NT2/D1 (cell line): ENCODE results near the gene KCTD14.
"Not testable (repeated sequence)": the region's sequence is repeated elsewhere in the genome, so short reads cannot be mapped to it uniquely, and the experiment has no call there.

Experiments used
- DNase-seq: peaks from one replicate; pipeline ENCODE4 v3.0.0-alpha.2; 2011; ENCODE audit warnings: low read depth, low spot score
- H3K27me3 ChIP-seq: 2 replicates; pipeline ENCODE4 v1.6.0; 2011; ENCODE audit warnings: mild to moderate bottlenecking; ENCODE audit not compliant: insufficient read length, insufficient read depth
- H3K36me3 ChIP-seq: 2 replicates; pipeline ENCODE4 v1.6.1; 2011; ENCODE audit warnings: mild to moderate bottlenecking, low read length, mixed read lengths; ENCODE audit not compliant: insufficient read depth, insufficient read length
- H3K4me1 ChIP-seq: 2 replicates; pipeline ENCODE4 v1.5.1; 2011; ENCODE audit not compliant: insufficient read depth, insufficient read length
- H3K4me3 ChIP-seq: 2 replicates; pipeline ENCODE4 v1.5.1; 2011; ENCODE audit warnings: low read depth; ENCODE audit not compliant: insufficient read length
- H3K9ac ChIP-seq: 2 replicates; pipeline ENCODE4 v1.6.0; 2011; ENCODE audit warnings: low read depth; ENCODE audit not compliant: insufficient read length
- H3K9me3 ChIP-seq: 2 replicates; pipeline ENCODE4 v1.5.1; 2011; ENCODE audit warnings: mild to moderate bottlenecking, low read length; ENCODE audit not compliant: insufficient read depth
- SUZ12 ChIP-seq: IDR thresholded peaks from 2 replicates; pipeline ENCODE4 v1.6.1; 2011; ENCODE audit not compliant: insufficient read length, insufficient read depth; ENCODE audit errors: extremely low read depth
- YY1 ChIP-seq: IDR thresholded peaks from 2 replicates; pipeline ENCODE4 v1.6.1; 2011; ENCODE audit not compliant: insufficient read length, insufficient read depth
- ZNF274 ChIP-seq: IDR thresholded peaks from 2 replicates; pipeline ENCODE4 v1.6.1; 2011; ENCODE audit warnings: mild to moderate bottlenecking, low read depth, low read length

The KCTD14 gene

DNA sequence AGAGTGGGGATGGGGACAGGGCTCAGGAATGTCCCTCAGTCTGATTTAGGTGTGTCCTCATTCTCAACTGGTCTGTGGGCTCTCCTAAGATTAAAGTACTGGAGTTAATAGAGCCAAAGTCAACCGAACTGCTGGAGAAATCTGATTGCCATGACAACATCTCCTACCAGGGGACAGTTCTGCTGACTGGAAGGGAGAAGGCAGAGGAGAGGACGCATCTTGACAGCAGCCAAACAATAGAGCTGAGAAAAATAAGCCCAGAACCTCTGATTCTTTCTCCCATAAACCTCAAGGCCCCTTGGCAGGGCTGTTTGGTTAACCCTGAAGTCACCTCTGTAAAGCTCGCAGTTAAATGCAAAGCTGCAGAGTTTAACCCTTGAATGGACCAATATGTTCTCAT, 2.8 kb downstream of the KCTD14 start:
- DNase-seq, result no peak
- Histone ChIP-seq H3K9ac (no peak overlapping the region), H3K4me1 (no peaks in the 10 kb centered on the region), H3K27me3 (no peaks in the 10 kb centered on the region), H3K9me3 (no peaks in the 10 kb centered on the region), H3K36me3 (no peaks in the 10 kb centered on the region), H3K4me3 (no peak overlapping the region)
- TF ChIP-seq YY1, result no peak
- no peak for TF ChIP-seq SUZ12
- no peak for TF ChIP-seq ZNF274

DNA sequence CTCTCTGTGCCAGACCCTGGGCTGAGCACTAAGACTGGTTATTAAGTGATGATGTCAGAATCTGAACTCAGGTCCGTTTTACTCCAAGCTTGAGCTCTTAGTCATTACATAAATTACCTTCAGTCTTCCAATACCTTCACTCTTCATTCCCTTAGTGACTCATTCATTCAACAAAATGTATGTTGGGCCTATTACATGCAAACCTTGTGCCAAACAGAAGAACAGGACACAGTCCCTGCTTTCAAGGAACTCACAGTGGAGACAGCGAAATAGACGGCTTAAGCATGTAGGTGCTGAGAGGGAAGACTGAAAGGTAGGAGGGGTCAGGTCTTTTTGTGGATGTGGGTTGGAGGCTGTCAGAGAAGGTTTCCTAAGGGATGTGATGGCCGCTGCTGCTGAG, 3.3 kb downstream of the KCTD14 start:
- Histone ChIP-seq H3K36me3 (no peaks in the 10 kb centered on the region), H3K9ac (no peak overlapping the region), H3K4me3 (no peak overlapping the region), H3K27me3 (no peaks in the 10 kb centered on the region), H3K9me3 (no peaks in the 10 kb centered on the region), H3K4me1 (no peaks in the 10 kb centered on the region)
- no peak for TF ChIP-seq YY1
- no peak for TF ChIP-seq ZNF274
- TF ChIP-seq SUZ12, result no peak
- no peak for DNase-seq

DNA sequence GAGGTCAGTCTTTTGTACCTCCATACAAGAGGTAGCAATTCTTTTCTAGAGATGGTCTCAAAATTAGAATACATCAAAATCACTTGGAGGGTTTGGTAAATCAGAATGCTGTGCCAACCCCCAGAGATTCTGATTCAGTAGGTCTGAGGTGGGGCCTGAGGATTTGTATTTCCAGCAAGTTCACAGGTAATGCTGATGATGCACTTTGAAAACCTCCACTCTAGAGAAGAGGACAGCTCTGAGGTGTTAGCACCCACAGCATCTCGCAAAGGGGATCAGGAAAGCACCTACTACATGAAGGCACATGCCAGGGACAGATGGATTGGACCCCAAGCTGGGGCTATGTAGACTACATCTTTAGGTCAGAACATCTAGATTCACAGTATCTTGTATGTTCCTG, 7.2 kb downstream of the KCTD14 start:
- H3K36me3 ChIP-seq, result no peaks in the 10 kb centered on the region
- no peak overlapping the region for H3K9ac ChIP-seq
- TF ChIP-seq ZNF274 (no peak), SUZ12 (no peak), YY1 (no peak)
- no peaks in the 10 kb centered on the region for H3K27me3 ChIP-seq
- no peak for DNase-seq
- H3K9me3 ChIP-seq, result no peaks in the 10 kb centered on the region
- no peaks in the 10 kb centered on the region for H3K4me1 ChIP-seq
- H3K4me3 ChIP-seq, result no peak overlapping the region

DNA sequence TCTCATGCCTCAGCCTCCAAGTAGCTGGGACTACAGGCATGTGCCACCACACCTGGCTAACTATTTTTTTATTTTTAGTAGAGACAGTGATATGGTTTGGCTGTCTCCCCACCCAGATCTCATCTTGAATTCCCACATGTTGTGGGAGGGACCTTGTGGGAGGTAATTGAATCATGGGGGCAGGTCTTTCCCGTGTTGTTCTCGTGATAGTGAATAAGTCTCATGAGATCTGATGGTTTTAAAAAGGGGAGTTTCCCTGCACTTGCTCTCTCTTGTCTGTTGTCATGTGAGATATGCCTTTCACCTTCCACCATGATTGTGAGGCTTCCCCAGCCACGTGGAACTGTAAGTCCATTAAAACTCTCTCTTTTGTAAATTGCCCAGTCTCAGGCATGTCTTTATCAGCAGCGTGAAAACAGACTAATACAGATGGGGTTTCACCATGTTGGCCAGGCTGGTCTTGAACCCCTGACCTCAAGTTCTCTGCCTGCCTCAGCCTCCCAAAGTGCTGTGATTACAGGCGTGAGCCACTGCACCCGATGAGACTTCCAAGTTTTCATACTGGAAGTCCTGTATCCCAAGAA, 8.0 kb downstream of the KCTD14 start:
- not testable (repeated sequence) for H3K4me3 ChIP-seq, DNase-seq, H3K36me3 ChIP-seq, H3K9ac ChIP-seq, H3K9me3 ChIP-seq, H3K4me1 ChIP-seq, H3K27me3 ChIP-seq

DNA sequence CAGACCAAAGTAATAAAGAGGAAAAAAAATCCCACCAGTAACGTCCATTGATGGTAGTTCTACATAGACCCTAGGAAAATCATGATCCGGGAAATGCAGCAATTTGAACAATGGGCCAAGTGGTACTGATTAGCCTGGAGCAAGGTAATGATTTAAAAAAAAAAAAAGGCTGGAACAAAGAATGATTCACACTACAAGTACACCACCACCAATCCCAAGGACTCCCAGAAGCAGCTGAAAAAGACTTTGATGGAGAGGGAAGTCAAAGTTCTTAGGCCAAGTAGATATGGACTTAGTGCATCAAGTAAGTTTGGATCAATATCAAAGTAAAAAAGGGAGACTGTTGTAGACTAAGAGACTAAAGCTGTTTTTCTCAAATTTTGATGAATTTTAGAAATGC, 11.8 kb downstream of the KCTD14 start:
- H3K4me3 ChIP-seq, result no peak overlapping the region

DNA sequence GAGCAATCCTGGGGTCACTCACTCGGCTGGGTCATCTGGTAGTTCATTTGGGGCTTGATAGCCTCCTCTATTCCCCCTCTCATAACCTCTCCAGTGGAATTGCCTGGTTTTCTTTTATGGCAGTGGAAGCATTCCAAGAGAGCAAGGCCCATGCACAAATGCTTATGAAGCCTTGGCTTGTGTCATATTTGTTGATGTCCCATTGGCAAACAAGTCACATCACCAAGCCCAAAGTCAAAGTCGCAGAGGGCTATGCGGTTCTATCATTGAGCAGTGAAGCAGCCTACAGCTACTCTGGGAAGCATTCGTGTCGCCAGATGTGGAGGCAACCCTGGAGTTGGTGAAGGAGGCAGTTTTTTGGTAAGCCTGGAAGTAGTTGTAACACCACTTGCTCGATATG, 12.3 kb downstream of the KCTD14 start:
- Histone ChIP-seq H3K9me3 (no peaks in the 10 kb centered on the region), H3K4me3 (no peak overlapping the region), H3K27me3 (no peaks in the 10 kb centered on the region), H3K9ac (no peak overlapping the region), H3K4me1 (no peaks in the 10 kb centered on the region), H3K36me3 (no peaks in the 10 kb centered on the region)
- TF ChIP-seq YY1 (no peak), ZNF274 (no peak), SUZ12 (no peak)
- DNase-seq, result no peak

More for the DNA sequence above, 11.8 kb downstream of the KCTD14 start:
- H3K4me1 ChIP-seq, result no peaks in the 10 kb centered on the region
- no peaks in the 10 kb centered on the region for H3K36me3 ChIP-seq
- H3K9me3 ChIP-seq, result no peaks in the 10 kb centered on the region
- H3K9ac ChIP-seq, result no peak overlapping the region
- H3K27me3 ChIP-seq, result no peaks in the 10 kb centered on the region
- TF ChIP-seq SUZ12 (no peak), ZNF274 (no peak), YY1 (no peak)
- DNase-seq, result no peak

DNA sequence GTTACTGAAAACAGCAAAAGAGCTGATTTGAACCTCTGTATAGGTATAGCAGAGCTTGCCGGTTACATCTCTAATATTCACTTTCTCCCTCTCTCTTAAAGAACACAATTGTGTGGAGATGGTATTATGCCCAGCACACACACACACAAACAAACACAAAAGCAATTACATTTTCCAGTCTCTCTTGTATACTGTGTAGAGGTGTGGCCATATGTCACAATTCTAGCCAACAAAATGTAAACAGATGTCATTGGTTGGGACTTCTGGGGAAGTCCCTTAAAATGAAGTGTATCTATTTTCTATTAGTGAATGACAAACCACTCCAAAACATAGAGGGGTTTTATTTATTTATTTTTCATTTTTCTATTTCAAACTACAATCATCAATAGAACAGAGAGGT, 12.8 kb downstream of the KCTD14 start:
- no peaks in the 10 kb centered on the region for H3K36me3 ChIP-seq
- TF ChIP-seq ZNF274, result no peak
- no peak for TF ChIP-seq YY1
- no peak for TF ChIP-seq SUZ12
- DNase-seq, result no peak

DNA sequence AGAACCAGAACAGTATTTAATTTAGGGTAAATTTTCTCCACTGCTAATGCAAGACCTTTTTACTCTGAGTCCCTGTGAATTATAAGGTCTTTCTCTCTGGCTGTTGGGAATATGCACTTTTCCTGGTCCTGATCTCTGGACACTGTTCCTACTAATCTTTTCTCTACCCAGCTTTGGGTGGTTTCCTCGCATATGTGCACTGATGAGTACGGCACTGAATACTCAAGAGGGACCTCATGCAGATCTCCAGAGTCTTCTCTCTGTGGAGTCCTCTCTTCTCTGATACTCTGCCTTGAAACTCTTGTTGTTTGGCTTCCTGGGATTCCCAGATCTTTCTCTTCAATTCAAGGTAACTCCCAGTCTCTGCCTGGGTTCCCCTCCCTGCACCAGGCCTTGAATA, 14.0 kb downstream of the KCTD14 start:
- Histone ChIP-seq H3K9me3 (no peaks in the 10 kb centered on the region), H3K27me3 (no peaks in the 10 kb centered on the region), H3K4me3 (no peak overlapping the region), H3K4me1 (no peaks in the 10 kb centered on the region), H3K9ac (no peak overlapping the region), H3K36me3 (no peaks in the 10 kb centered on the region)
- no peak for TF ChIP-seq YY1
- TF ChIP-seq ZNF274, result no peak
- no peak for TF ChIP-seq SUZ12
- no peak for DNase-seq

More for the DNA sequence above, 12.8 kb downstream of the KCTD14 start:
- Histone ChIP-seq H3K27me3 (no peaks in the 10 kb centered on the region), H3K4me1 (no peaks in the 10 kb centered on the region), H3K9ac (no peak overlapping the region), H3K9me3 (no peaks in the 10 kb centered on the region), H3K4me3 (no peak overlapping the region)
